HCT116 (cell line): ENCODE results near the gene MTG2. TPM values are rescaled to one million over a fixed set of nuclear protein-coding genes. Genes with fewer than 3 reads are reported as not detected.

ENCODE experiments used
- ATAC-seq: fragments of 200-7000 bp; cut with Tn5 transposase; 2 replicates; pipeline ENCODE4 v1.9.1; 2020; ENCODE audit warnings: mild to moderate bottlenecking, moderate library complexity
- BruUV-seq: library from RNA; stranded (reverse); fragments of 400-500 nt; replicated peaks from 2 replicates; lab custom pipeline; 2021; lab: Mats Ljungman, UMichigan
- CTCF ChIA-PET: fragments of 300-600 bp; sonication (Branson Sonifier 250); formaldehyde crosslinking; loops from one replicate; lab custom pipeline; 2021; ENCODE audit warnings: antibody characterized with exemption; lab: Charles Lee
- POLR2A ChIA-PET: fragments of 300-600, 350-600 bp; sonication (Branson Sonifier 250); formaldehyde crosslinking; loops from one replicate; lab custom pipeline; 2021; ENCODE audit warnings: antibody characterized with exemption; lab: Charles Lee
- RAD21 ChIA-PET, 2 experiments: fragments of 300-600 bp; sonication (Branson Sonifier 250); formaldehyde crosslinking; loops; one replicate each; lab custom pipeline; 2023; ENCODE audit warnings: low total read pairs in 2 of 2; ENCODE audit not compliant: uncharacterized antibody in 2 of 2, unreplicated experiment in 2 of 2, low non-redundant PET in 1 of 2; lab: Charles Lee
- DNase-seq: peaks from one replicate; pipeline ENCODE4 v3.0.0-alpha.2; 2010; ENCODE audit warnings: low read depth, low spot score
- H2AFZ ChIP-seq: fragments of 200-600 bp; shearing (Covaris generic), sonication (generic); 2 replicates; pipeline ENCODE4 v1.6.1; 2017; ENCODE audit warnings: low read depth, mixed run types, mixed read lengths, antibody characterized with exemption, low read length; ENCODE audit not compliant: poor library complexity, severe bottlenecking
- H3K27ac ChIP-seq: 2 replicates; pipeline ENCODE4 v1.5.1; 2012; ENCODE audit warnings: low read depth, low read length
- H3K27me3 ChIP-seq: fragments of 200-600 bp; sonication (generic); 2 replicates; pipeline ENCODE4 v1.6.1; 2016; ENCODE audit warnings: mixed run types, low read length, mixed read lengths; ENCODE audit not compliant: insufficient read depth
- H3K36me3 ChIP-seq, 2 experiments: fragments of 200-500 bp in 1 of 2; fragments of 200-600 bp in 1 of 2; sonication (Bioruptor generic) in 1 of 2; sonication (generic) in 1 of 2; 2 replicates each; pipeline versions ENCODE4 v1.5.1 to v1.6.1; 2014 to 2016; ENCODE audit warnings: low read length in 2 of 2, inconsistent platforms in 1 of 2, mixed read lengths in 1 of 2, mixed run types in 1 of 2; ENCODE audit not compliant: insufficient read depth in 2 of 2, control insufficient read depth in 1 of 2
- H3K4me1 ChIP-seq, 2 experiments: fragments of 200-600 bp in 1 of 2; sonication (generic) in 1 of 2; 2 replicates each; pipeline versions ENCODE4 v1.5.1 to v1.6.1; 2012 to 2017; ENCODE audit warnings: low read length in 2 of 2, inconsistent platforms in 1 of 2, mild to moderate bottlenecking in 1 of 2, mixed read lengths in 1 of 2, mixed run types in 1 of 2, moderate library complexity in 1 of 2; ENCODE audit not compliant: insufficient read depth in 2 of 2, control insufficient read depth in 1 of 2
- H3K4me2 ChIP-seq: fragments of 200-600 bp; sonication (generic); 2 replicates; pipeline ENCODE4 v1.6.1; 2017; ENCODE audit warnings: mixed run types, low read length, mixed read lengths
- H3K4me3 ChIP-seq, 2 experiments: fragments of 200-600 bp in 1 of 2; sonication (generic) in 1 of 2; replicated peaks in 1 of 2; 2 replicates each; pipeline ENCODE4 v1.5.1; 2011 to 2016; ENCODE audit warnings: low read length in 2 of 2, control low read depth in 1 of 2, low read depth in 1 of 2, mild to moderate bottlenecking in 1 of 2, mixed read lengths in 1 of 2, mixed run types in 1 of 2
- H3K79me2 ChIP-seq: fragments of 200-600 bp; sonication (generic); 2 replicates; pipeline ENCODE4 v1.6.1; 2017; ENCODE audit warnings: mild to moderate bottlenecking, mixed run types, low read length, moderate library complexity, mixed read lengths; ENCODE audit not compliant: insufficient read depth
- H3K9ac ChIP-seq: fragments of 200-600 bp; sonication (generic); 2 replicates; pipeline ENCODE4 v1.6.1; 2016; ENCODE audit warnings: low read length, mixed read lengths
- H3K9me2 ChIP-seq: fragments of 200-600 bp; sonication (generic), shearing (Covaris generic); 2 replicates; pipeline ENCODE4 v1.6.1; 2017; ENCODE audit warnings: mixed run types, mild to moderate bottlenecking, moderate library complexity; ENCODE audit not compliant: insufficient read depth
- H3K9me3 ChIP-seq, 2 experiments: fragments of 200-500 bp in 1 of 2; fragments of 200-600 bp in 1 of 2; sonication (Bioruptor generic) in 1 of 2; sonication (generic) in 1 of 2; 2 replicates each; pipeline ENCODE4 v1.6.1; 2014 to 2017; ENCODE audit warnings: low read length in 2 of 2, mixed read lengths in 2 of 2, inconsistent platforms in 1 of 2, low read depth in 1 of 2, mild to moderate bottlenecking in 1 of 2, mixed run types in 1 of 2, moderate library complexity in 1 of 2; ENCODE audit not compliant: control insufficient read depth in 1 of 2, insufficient read depth in 1 of 2
- H4K20me1 ChIP-seq: fragments of 200-600 bp; sonication (generic), shearing (Covaris generic); 2 replicates; pipeline ENCODE4 v1.6.1; 2017; ENCODE audit warnings: mixed run types, mild to moderate bottlenecking, moderate library complexity; ENCODE audit not compliant: insufficient read depth
- CBX3 ChIP-seq: IDR thresholded peaks from 2 replicates; pipeline ENCODE4 v1.6.1; 2012; ENCODE audit warnings: low read depth
- EZH2phosphoT487 ChIP-seq: fragments of 200-600 bp; IDR thresholded peaks from 2 replicates; pipeline ENCODE4 v1.6.1; 2018; ENCODE audit warnings: antibody characterized with exemption, borderline replicate concordance
- FOSL1 ChIP-seq: IDR thresholded peaks from 2 replicates; pipeline ENCODE4 v1.6.1; 2012; ENCODE audit warnings: low read depth
- JUND ChIP-seq: IDR thresholded peaks from 2 replicates; pipeline ENCODE4 v1.6.1; 2012
- POLR2A ChIP-seq: IDR thresholded peaks from 2 replicates; pipeline ENCODE4 v1.7.0; 2011; ENCODE audit warnings: borderline replicate concordance; ENCODE audit not compliant: insufficient read depth, insufficient read length; ENCODE audit errors: extremely low read depth
- POLR2AphosphoS5 ChIP-seq: IDR thresholded peaks from 2 replicates; pipeline ENCODE4 v1.6.1; 2011; ENCODE audit warnings: mild to moderate bottlenecking, low read depth, low read length, moderate library complexity
- RAD21 ChIP-seq: IDR thresholded peaks from 2 replicates; pipeline ENCODE4 v1.6.1; 2012; ENCODE audit warnings: low read depth, mild to moderate bottlenecking
- SIN3A ChIP-seq: IDR thresholded peaks from 2 replicates; pipeline ENCODE4 v1.6.1; 2012; ENCODE audit warnings: low read depth
- SP1 ChIP-seq: IDR thresholded peaks from 2 replicates; pipeline ENCODE4 v1.6.1; 2012; ENCODE audit warnings: low read depth
- SRF ChIP-seq: IDR thresholded peaks from 2 replicates; pipeline ENCODE4 v1.6.1; 2012; ENCODE audit warnings: low read depth
- TCF7L2 ChIP-seq: IDR thresholded peaks from 2 replicates; pipeline ENCODE4 v1.7.0; 2011; ENCODE audit warnings: borderline replicate concordance, inconsistent platforms; ENCODE audit not compliant: insufficient read depth, insufficient read length; ENCODE audit errors: extremely low read depth
- YY1 ChIP-seq: IDR thresholded peaks from 2 replicates; pipeline ENCODE4 v1.6.1; 2011; ENCODE audit warnings: low read length, low read depth, moderate library complexity, mild to moderate bottlenecking; ENCODE audit not compliant: insufficient replicate concordance; ENCODE audit errors: extremely low read depth
- ZFX ChIP-seq: fragments of 450-650 bp; IDR thresholded peaks from 2 replicates; pipeline ENCODE4 v1.6.1; 2017
- intact Hi-C: fragments of 100-400 bp; cut with micrococcal nuclease; formaldehyde crosslinking; loops from 2 replicates; pipeline ENCODE4 v1.10.0; 2022
- total RNA-seq: library from RNA; stranded (reverse); gene quantifications from one replicate; pipeline ENCODE4 v1.2.1, GENCODE V29; 2021; ENCODE audit not compliant: unreplicated experiment
- TF ChIP-seq, protein P1 (sequence below): IDR thresholded peaks from 2 replicates; pipeline ENCODE4 v1.6.1; 2011; ENCODE audit warnings: mild to moderate bottlenecking, low read length, moderate library complexity; ENCODE audit not compliant: insufficient replicate concordance; ENCODE audit errors: extremely low read depth

Gene MTG2
- total RNA-seq, 1 experiment from 2014 or later, result 43.3 TPM

DNA sequence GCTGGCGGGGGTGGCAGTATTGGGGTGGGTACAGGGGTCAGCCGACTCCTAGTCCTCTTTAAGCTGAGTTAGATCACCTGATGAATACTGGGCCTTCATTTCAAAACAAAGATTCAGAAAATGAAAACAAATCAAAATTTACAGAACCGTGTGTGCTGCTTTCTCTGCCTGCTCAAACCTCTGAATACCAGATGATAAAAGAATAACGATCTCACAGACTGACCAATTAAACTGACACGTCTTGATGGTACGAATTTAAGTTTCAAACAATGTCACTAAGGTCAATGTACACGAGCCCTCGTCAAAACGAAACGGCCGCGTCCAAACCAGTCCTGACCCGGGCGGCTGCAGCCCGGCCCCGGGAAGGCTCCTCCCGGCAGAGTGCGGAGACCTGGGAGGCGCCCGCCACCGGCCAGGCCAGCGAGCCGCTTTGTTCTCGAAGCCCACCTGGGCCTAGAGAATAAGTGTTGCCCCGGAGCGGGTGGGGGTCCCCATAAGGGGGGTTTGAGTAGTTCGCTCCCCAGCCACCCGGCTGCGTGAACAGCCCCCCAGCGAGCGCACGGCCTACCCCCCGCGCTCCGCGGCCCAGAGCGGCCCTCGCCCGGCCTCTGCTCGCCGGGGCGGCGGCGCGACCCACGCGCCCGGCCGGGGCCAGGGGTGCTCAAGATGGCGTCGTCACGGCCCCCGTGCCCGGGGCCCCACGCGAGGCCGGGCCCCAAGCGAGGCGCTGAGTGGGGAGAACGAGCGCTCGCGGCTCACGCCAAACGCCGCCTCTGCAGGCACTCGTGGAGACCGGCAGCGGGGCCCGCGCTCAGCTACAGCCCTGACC is 40.4 kb upstream of the MTG2 start:
- no TSS peak for BruUV-seq
- no peak for TF ChIP-seq TCF7L2
- no peak for TF ChIP-seq EZH2phosphoT487
- no peak; the same call in 1 of the 2 replicates for TF ChIP-seq ZFX
- Histone ChIP-seq H3K4me3 (peak overlapping the region; percentile 65 to 87), H3K9me3 (no peaks in the 10 kb centered on the region), H2AFZ (no peak overlapping the region), H3K27ac (peak overlapping the region; percentile 97), H3K9me2 (no peaks in the 10 kb centered on the region), H3K4me2 (peak overlapping the region; percentile 90), H3K9ac (peak overlapping the region; percentile 91), H3K79me2 (peaks cover 89% of the 10 kb centered on the region), H3K4me1 (peaks cover 13 to 23% of the 10 kb centered on the region in 2 experiments), H4K20me1 (peaks cover 38% of the 10 kb centered on the region; the same call in 1 of the 2 replicates), H3K27me3 (no peaks in the 10 kb centered on the region), H3K36me3 (peaks cover 27 to 54% of the 10 kb centered on the region in 2 experiments)
- intact Hi-C loops, result no loop called here
- ChIA-PET CTCF (interaction anchor here (0.7 to 1.7 kb wide), 3 partner anchors 14 to 131 kb away, joined by 3 to 5 read pairs (median 4); no protein-coding TSS in a partner anchor), POLR2A (no interaction called here), RAD21 (no interaction called here)
- DNase-seq (no peak), ATAC-seq (peak; percentile 6)

DNA sequence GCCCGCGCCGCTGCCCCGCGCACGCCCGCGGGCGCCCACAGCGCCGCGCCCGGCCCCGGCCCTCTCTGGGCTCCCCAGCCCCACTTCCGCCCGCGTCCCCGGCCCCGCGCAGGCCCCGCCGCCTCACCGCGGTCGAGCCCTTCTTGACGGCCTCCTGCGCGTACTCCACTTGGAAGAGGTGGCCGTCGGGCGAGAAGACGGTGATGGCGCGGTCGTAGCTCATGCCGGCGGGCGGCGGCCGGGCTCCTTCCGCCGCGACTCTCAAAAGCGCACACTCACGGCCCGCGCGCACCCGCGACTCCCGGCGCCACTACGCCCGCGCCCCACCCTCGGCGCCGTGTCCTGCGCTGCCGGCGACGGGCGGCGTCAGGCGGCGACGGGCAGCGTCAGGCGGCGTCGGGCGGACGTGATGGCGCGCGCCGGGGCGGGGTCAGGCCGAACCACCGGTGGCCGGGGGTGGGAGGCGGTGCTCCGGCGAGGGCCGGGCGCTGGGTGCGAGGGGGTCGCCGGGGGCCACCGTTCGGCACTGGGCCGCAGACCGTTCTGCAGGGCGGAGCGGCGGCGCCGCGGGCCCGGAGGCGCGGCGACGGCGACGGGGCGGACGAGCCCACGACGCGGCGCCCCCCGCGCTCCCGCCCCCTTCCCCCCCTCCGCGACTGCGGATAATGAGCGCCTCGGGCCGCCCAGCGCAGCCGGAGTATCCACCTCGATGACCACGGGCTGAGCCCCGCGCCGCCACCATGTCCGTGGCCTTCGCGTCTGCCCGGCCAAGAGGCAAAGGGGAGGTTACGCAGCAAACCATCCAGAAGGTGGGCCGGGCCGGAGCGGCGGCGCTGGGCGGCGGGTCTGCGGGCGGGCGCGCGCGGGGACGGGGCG is 39.5 kb upstream of the MTG2 start, which contains the start of the genes PSMA7 and SS18L1:
Gene PSMA7, minus strand, starts transcription at position 314 of the 876 bp plus-strand sequence. Its CDS starts 91 bp downstream, at position 223.
Gene SS18L1, plus strand, starts transcription at position 689 of the 876 bp plus-strand sequence. Its CDS starts 52 bp downstream, at position 741.
- peak; percentile 87 for ATAC-seq
- Histone ChIP-seq H3K79me2 (peaks cover 88% of the 10 kb centered on the region), H2AFZ (no peak within 1 kb of the TSS), H3K9ac (peak within 1 kb of the TSS; percentile 91), H3K36me3 (peaks cover 21 to 46% of the 10 kb centered on the region in 2 experiments), H3K4me2 (peak within 1 kb of the TSS; percentile 95), H3K4me3 (peak within 1 kb of the TSS; percentile 73 to 87), H3K27me3 (no peaks in the 10 kb centered on the region)
- intact Hi-C loops, result no loop called here
- BruUV-seq, result no TSS peak
- TF ChIP-seq SRF, result no peak
- TF ChIP-seq CBX3, result no peak
- TF ChIP-seq SP1, result peak; percentile 54; the same call in 1 of the 2 replicates
- peak; percentile 73 for TF ChIP-seq POLR2AphosphoS5
- TF ChIP-seq YY1, result peak; percentile 66
- TF ChIP-seq ZFX, result peak; percentile 97
- TF ChIP-seq SIN3A, result peak; percentile 85
- no peak; the same call in 1 of the 2 replicates for TF ChIP-seq JUND
- TF ChIP-seq POLR2A, result peak; percentile 64
- TF ChIP-seq FOSL1, result no peak
- no peak for TF ChIP-seq RAD21
- TF ChIP-seq, protein P1, sequence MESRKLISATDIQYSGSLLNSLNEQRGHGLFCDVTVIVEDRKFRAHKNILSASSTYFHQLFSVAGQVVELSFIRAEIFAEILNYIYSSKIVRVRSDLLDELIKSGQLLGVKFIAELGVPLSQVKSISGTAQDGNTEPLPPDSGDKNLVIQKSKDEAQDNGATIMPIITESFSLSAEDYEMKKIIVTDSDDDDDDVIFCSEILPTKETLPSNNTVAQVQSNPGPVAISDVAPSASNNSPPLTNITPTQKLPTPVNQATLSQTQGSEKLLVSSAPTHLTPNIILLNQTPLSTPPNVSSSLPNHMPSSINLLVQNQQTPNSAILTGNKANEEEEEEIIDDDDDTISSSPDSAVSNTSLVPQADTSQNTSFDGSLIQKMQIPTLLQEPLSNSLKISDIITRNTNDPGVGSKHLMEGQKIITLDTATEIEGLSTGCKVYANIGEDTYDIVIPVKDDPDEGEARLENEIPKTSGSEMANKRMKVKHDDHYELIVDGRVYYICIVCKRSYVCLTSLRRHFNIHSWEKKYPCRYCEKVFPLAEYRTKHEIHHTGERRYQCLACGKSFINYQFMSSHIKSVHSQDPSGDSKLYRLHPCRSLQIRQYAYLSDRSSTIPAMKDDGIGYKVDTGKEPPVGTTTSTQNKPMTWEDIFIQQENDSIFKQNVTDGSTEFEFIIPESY, result no peak
- TF ChIP-seq, all 23 proteins: peak for 6
- Histone ChIP-seq H3K4me1 (peaks cover 13 to 23% of the 10 kb centered on the region in 2 experiments), H3K9me3 (no peaks in the 10 kb centered on the region), H3K9me2 (no peaks in the 10 kb centered on the region), H4K20me1 (peaks cover 35% of the 10 kb centered on the region; the same call in 1 of the 2 replicates), H3K27ac (peak within 1 kb of the TSS; percentile 97)
- CTCF ChIA-PET, result interaction anchor here (0.7 kb wide), 1 partner anchor 132 kb away, joined by 3 read pairs; no protein-coding TSS in a partner anchor
- peak; percentile 50 for DNase-seq
- POLR2A ChIA-PET, result no interaction called here
- RAD21 ChIA-PET, result no interaction called here
